ENCODE data around the gene INPP5A.

Gene INPP5A

GRCh38 chr10:132774902-132775863 lies 237.6 kb downstream of the INPP5A start:
- no peak for DNase-seq

- no peak for DNase-seq
Measured at GRCh38 chr10:132776186-132776585, 238.6 kb downstream of the INPP5A start.

- DNase-seq, result no peak
Measured at GRCh38 chr10:132776821-132777220, 239.2 kb downstream of the INPP5A start.

- DNase-seq, result no peak
Measured at GRCh38 chr10:132777441-132777840, 239.9 kb downstream of the INPP5A start.

GRCh38 chr10:132779549-132780294 lies 242.1 kb downstream of the INPP5A start:
- DNase-seq, result no peak

GRCh38 chr10:132780356-132780755 lies 242.8 kb downstream of the INPP5A start:
- no peak for DNase-seq

- no peak for DNase-seq
Measured at GRCh38 chr10:132781556-132781955, 244.0 kb downstream of the INPP5A start.

- no peak for DNase-seq
Measured at GRCh38 chr10:132783165-132783939, 245.8 kb downstream of the INPP5A start.

- no peak for DNase-seq
Measured at GRCh38 chr10:132783940-132784865, 246.6 kb downstream of the INPP5A start.

GRCh38 chr10:132784866-132785722 lies 247.5 kb downstream of the INPP5A start:
- no peak for DNase-seq

GRCh38 chr10:132785723-132786475 lies 248.3 kb downstream of the INPP5A start, which contains the start of gene NKX6-2:
TSS of gene NKX6-2 (minus strand) at chr10:132786147. CDS start at chr10:132785948, 199 bp downstream.
- no peak for DNase-seq

GRCh38 chr10:132786476-132786883 lies 248.9 kb downstream of the INPP5A start:
- DNase-seq, result no peak

GRCh38 chr10:132786884-132787494 lies 249.4 kb downstream of the INPP5A start:
- no peak for DNase-seq

GRCh38 chr10:132787495-132788179 lies 250.1 kb downstream of the INPP5A start:
- DNase-seq, result no peak

GRCh38 chr10:132788180-132788830 lies 250.7 kb downstream of the INPP5A start:
- no peak for DNase-seq

- DNase-seq, result no peak
Measured at GRCh38 chr10:132788831-132789219, 251.2 kb downstream of the INPP5A start.

GRCh38 chr10:132789659-132790148 lies 252.1 kb downstream of the INPP5A start:
- DNase-seq, result no peak

- DNase-seq, result no peak
Measured at GRCh38 chr10:132790470-132790869, 252.9 kb downstream of the INPP5A start.

All from right hindlimb (tissue), 1 donor.